ENCODE measurements around the gene MBNL1.

- TF ChIP-seq, protein P1, sequence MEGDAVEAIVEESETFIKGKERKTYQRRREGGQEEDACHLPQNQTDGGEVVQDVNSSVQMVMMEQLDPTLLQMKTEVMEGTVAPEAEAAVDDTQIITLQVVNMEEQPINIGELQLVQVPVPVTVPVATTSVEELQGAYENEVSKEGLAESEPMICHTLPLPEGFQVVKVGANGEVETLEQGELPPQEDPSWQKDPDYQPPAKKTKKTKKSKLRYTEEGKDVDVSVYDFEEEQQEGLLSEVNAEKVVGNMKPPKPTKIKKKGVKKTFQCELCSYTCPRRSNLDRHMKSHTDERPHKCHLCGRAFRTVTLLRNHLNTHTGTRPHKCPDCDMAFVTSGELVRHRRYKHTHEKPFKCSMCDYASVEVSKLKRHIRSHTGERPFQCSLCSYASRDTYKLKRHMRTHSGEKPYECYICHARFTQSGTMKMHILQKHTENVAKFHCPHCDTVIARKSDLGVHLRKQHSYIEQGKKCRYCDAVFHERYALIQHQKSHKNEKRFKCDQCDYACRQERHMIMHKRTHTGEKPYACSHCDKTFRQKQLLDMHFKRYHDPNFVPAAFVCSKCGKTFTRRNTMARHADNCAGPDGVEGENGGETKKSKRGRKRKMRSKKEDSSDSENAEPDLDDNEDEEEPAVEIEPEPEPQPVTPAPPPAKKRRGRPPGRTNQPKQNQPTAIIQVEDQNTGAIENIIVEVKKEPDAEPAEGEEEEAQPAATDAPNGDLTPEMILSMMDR (IDR thresholded peaks at IDR 0.05), result no peak
- TF ChIP-seq SIN3A (IDR thresholded peaks at IDR 0.05; ENCODE audit: borderline replicate concordance, insufficient read depth, low read depth, low read length), result no peak
Measured at GRCh38 chr3:152331018-152331541, 62.4 kb downstream of the MBNL1 start.

All from Panc1 (cell line).